Gastroesophageal sphincter (tissue), 3 donors: ENCODE data around the gene DQX1.

Experiments
- CTCF ChIP-seq, 4 experiments: fragments of 200-600 bp in 2 of 4; fragments of 450-650 bp in 2 of 4; sonication (generic) in 1 of 4; IDR thresholded peaks; one replicate each; pipeline ENCODE4 v1.5.1; 2017 to 2019; ENCODE audit warnings: antibody characterized with exemption in 4 of 4, mild to moderate bottlenecking in 2 of 4, moderate library complexity in 2 of 4
- EP300 ChIP-seq: sonication (generic); formaldehyde crosslinking; IDR thresholded peaks from one replicate; pipeline ENCODE4 v1.6.1; 2017; ENCODE audit warnings: antibody characterized with exemption, mild to moderate bottlenecking
- POLR2A ChIP-seq, 2 donors: fragments of 450-650 bp; IDR thresholded peaks; one replicate each; pipeline ENCODE4 v1.6.1; 2017; ENCODE audit warnings: antibody characterized with exemption in 2 of 2, mild to moderate bottlenecking in 2 of 2, moderate library complexity in 1 of 2
- POLR2AphosphoS5 ChIP-seq: sonication (generic); formaldehyde crosslinking; IDR thresholded peaks from one replicate; pipeline ENCODE4 v1.6.1; 2017; ENCODE audit warnings: antibody characterized with exemption

GRCh38 chr2:74516650-74517049 lies 9.4 kb downstream of the DQX1 start:
- no peak for TF ChIP-seq CTCF (IDR thresholded peaks at IDR 0.05)
- no peak for TF ChIP-seq POLR2A (IDR thresholded peaks at IDR 0.05)
- no peak for TF ChIP-seq EP300
- TF ChIP-seq POLR2AphosphoS5, result no peak
